H9 (cell line): Measurements from ENCODE around the gene GMPR. TPM values are rescaled to one million over a fixed set of nuclear protein-coding genes. Genes with fewer than 3 reads are reported as not detected.

Source experiments
- DNase-seq: peaks from one replicate; pipeline ENCODE4 v3.0.0-alpha.2; 2017
- H2AFZ ChIP-seq: one replicate; pipeline ENCODE4 v1.6.1; 2013; ENCODE audit warnings: mild to moderate bottlenecking, low read length, control low read depth, moderate library complexity
- H2AK5ac ChIP-seq: 2 replicates; pipeline ENCODE4 v1.6.1; 2013; ENCODE audit warnings: low read length, control low read depth, mixed read lengths; ENCODE audit not compliant: insufficient read length
- H2BK120ac ChIP-seq: one replicate; pipeline ENCODE4 v1.6.1; 2013; ENCODE audit warnings: low read depth, mild to moderate bottlenecking, low read length, control low read depth, inconsistent platforms; ENCODE audit not compliant: poor library complexity, severe bottlenecking
- H2BK12ac ChIP-seq: 2 replicates; pipeline ENCODE4 v1.6.1; 2013; ENCODE audit warnings: low read length, control low read depth, mixed read lengths, low read depth; ENCODE audit not compliant: insufficient read length
- H2BK15ac ChIP-seq: 2 replicates; pipeline ENCODE4 v1.6.1; 2013; ENCODE audit warnings: low read depth, low read length, control low read depth
- H2BK20ac ChIP-seq: one replicate; pipeline ENCODE4 v1.6.1; 2013; ENCODE audit warnings: low read depth, mild to moderate bottlenecking, low read length, control low read depth, inconsistent platforms; ENCODE audit not compliant: poor library complexity, severe bottlenecking
- H2BK5ac ChIP-seq: 2 replicates; pipeline ENCODE4 v1.6.1; 2013; ENCODE audit warnings: low read length, control low read depth, mixed read lengths; ENCODE audit not compliant: insufficient read length
- H3K14ac ChIP-seq: 2 replicates; pipeline ENCODE4 v1.6.1; 2013; ENCODE audit warnings: low read length, control low read depth; ENCODE audit not compliant: insufficient read depth
- H3K18ac ChIP-seq: 2 replicates; pipeline ENCODE4 v1.6.1; 2013; ENCODE audit warnings: low read depth, mild to moderate bottlenecking, mixed read lengths, low read length, control low read depth; ENCODE audit not compliant: insufficient read length
- H3K23ac ChIP-seq: 2 replicates; pipeline ENCODE4 v1.6.1; 2013; ENCODE audit warnings: low read length, control low read depth, mixed read lengths, low read depth; ENCODE audit not compliant: insufficient read length
- H3K23me2 ChIP-seq: 2 replicates; pipeline ENCODE4 v1.6.1; 2013; ENCODE audit warnings: low read depth, mild to moderate bottlenecking, mixed read lengths, low read length, control low read depth; ENCODE audit not compliant: insufficient read length, poor library complexity, severe bottlenecking
- H3K27ac ChIP-seq: 2 replicates; pipeline ENCODE4 v1.5.1; 2013; ENCODE audit warnings: low read length, control low read depth, mixed read lengths, low read depth; ENCODE audit not compliant: insufficient read length
- H3K27me3 ChIP-seq: 2 replicates; pipeline ENCODE4 v1.6.1; 2013; ENCODE audit warnings: low read length, control low read depth, inconsistent platforms; ENCODE audit not compliant: insufficient read depth
- H3K4ac ChIP-seq: 2 replicates; pipeline ENCODE4 v1.6.1; 2013; ENCODE audit warnings: low read depth, mild to moderate bottlenecking, control low read depth, inconsistent platforms, low read length, moderate library complexity
- H3K4me1 ChIP-seq: 2 replicates; pipeline ENCODE4 v1.6.1; 2013; ENCODE audit warnings: low read length, control low read depth, inconsistent platforms; ENCODE audit not compliant: insufficient read depth
- H3K4me2 ChIP-seq: 2 replicates; pipeline ENCODE4 v1.6.1; 2013; ENCODE audit warnings: low read length, control low read depth, mixed read lengths; ENCODE audit not compliant: insufficient read length, insufficient read depth
- H3K56ac ChIP-seq: 2 replicates; pipeline ENCODE4 v1.6.1; 2013; ENCODE audit warnings: low read depth, mild to moderate bottlenecking, mixed read lengths, low read length, control low read depth; ENCODE audit not compliant: insufficient read length
- H3K79me1 ChIP-seq: 2 replicates; pipeline ENCODE4 v1.6.1; 2013; ENCODE audit warnings: low read depth, mild to moderate bottlenecking, moderate library complexity, low read length, control low read depth, inconsistent platforms; ENCODE audit not compliant: insufficient read depth, poor library complexity, severe bottlenecking
- H3K79me2 ChIP-seq: 2 replicates; pipeline ENCODE4 v1.6.1; 2013; ENCODE audit warnings: low read length, control low read depth, inconsistent platforms; ENCODE audit not compliant: insufficient read depth
- H3K9ac ChIP-seq: 2 replicates; pipeline ENCODE4 v1.6.1; 2013; ENCODE audit warnings: low read length, control low read depth, mixed read lengths; ENCODE audit not compliant: insufficient read length; ENCODE audit errors: extremely low read depth
- H3K9me3 ChIP-seq: one replicate; pipeline ENCODE4 v1.6.1; 2013; ENCODE audit warnings: low read depth, low read length, inconsistent platforms; ENCODE audit not compliant: control insufficient read depth
- H3T11ph ChIP-seq: one replicate; pipeline ENCODE4 v1.6.1; 2013; ENCODE audit warnings: mild to moderate bottlenecking, low read length, control low read depth, inconsistent platforms
- H4K20me1 ChIP-seq: one replicate; pipeline ENCODE4 v1.6.1; 2013; ENCODE audit not compliant: control insufficient read depth, insufficient read length, insufficient read depth
- H4K5ac ChIP-seq: 2 replicates; pipeline ENCODE4 v1.6.1; 2013; ENCODE audit warnings: low read depth, mild to moderate bottlenecking, mixed read lengths, low read length, control low read depth; ENCODE audit not compliant: insufficient read length
- H4K8ac ChIP-seq: replicated peaks from 2 replicates; pipeline ENCODE4 v1.6.1; 2013; ENCODE audit warnings: low read length, control low read depth, mixed read lengths, low read depth; ENCODE audit not compliant: insufficient read length
- H4K91ac ChIP-seq: 2 replicates; pipeline ENCODE4 v1.6.1; 2013; ENCODE audit warnings: low read depth, mild to moderate bottlenecking, moderate library complexity, mixed read lengths, low read length, control low read depth; ENCODE audit not compliant: insufficient read length
- H3K27ac Mint-ChIP-seq, 3 experiments: 2 replicates in 2 of 3; 3 replicates in 1 of 3; pipeline ENCODE4 v1.8.0; 2020 to 2021; ENCODE audit warnings: mixed read lengths in 3 of 3, mild to moderate bottlenecking in 1 of 3, moderate library complexity in 1 of 3
- H3K27me3 Mint-ChIP-seq: 2 replicates; pipeline ENCODE4 v1.8.0; 2021; ENCODE audit warnings: low read depth, mild to moderate bottlenecking, moderate library complexity, mixed read lengths
- H3K36me3 Mint-ChIP-seq, 3 experiments: 2 replicates in 2 of 3; 3 replicates in 1 of 3; pipeline ENCODE4 v1.8.0; 2020 to 2021; ENCODE audit warnings: low read depth in 3 of 3, mixed read lengths in 3 of 3; ENCODE audit not compliant: insufficient read depth in 1 of 3
- H3K4me1 Mint-ChIP-seq, 2 experiments: 2 replicates each; pipeline ENCODE4 v1.8.0; 2020; ENCODE audit warnings: mixed read lengths in 2 of 2
- H3K4me3 Mint-ChIP-seq, 2 experiments: 2 replicates in 1 of 2; 3 replicates in 1 of 2; pipeline ENCODE4 v1.8.0; 2020 to 2021; ENCODE audit warnings: mild to moderate bottlenecking in 2 of 2, mixed read lengths in 2 of 2, moderate library complexity in 1 of 2
- H3K9me3 Mint-ChIP-seq, 2 experiments: 2 replicates in 1 of 2; 3 replicates in 1 of 2; pipeline ENCODE4 v1.8.0; 2020; ENCODE audit warnings: mild to moderate bottlenecking in 2 of 2, mixed read lengths in 2 of 2, moderate library complexity in 1 of 2
- CTCF ChIP-seq: fragments of 200-600 bp; sonication (generic); conservative IDR thresholded peaks from 3 replicates; pipeline ENCODE4 v1.8.0; 2021; ENCODE audit warnings: antibody characterized with exemption, mild to moderate bottlenecking
- WGBS: extraction: QIAGEN DNeasy Blood & Tissue Kit; methylation state at CpG from one replicate; pipeline ENCODE4 v1.1.7; 2013; ENCODE audit warnings: missing lambda C conversion rate, low lambda C conversion rate, mixed read lengths; ENCODE audit not compliant: insufficient read length; ENCODE audit errors: extremely low coverage; 5-methylcytosine and 5-hydroxymethylcytosine counted together
- total RNA-seq: library from RNA; stranded (reverse); gene quantifications from 2 replicates; pipeline ENCODE4 v1.2.1, GENCODE V29; 2021

The GMPR gene
- total RNA-seq, 1 experiment from 2014 or later, result 0.70 TPM

GRCh38 chr6:16205377-16206144, 32.8 kb upstream of the GMPR start:
- H3K27ac Mint-ChIP-seq, result no peak overlapping the region
- H3K27ac ChIP-seq, result no peak overlapping the region

More at GRCh38 chr6:16205377-16206144, 32.8 kb upstream of the GMPR start:
- Histone ChIP-seq H4K91ac (no peak overlapping the region), H2BK15ac (no peak overlapping the region), H3K23me2 (no peaks in the 10 kb centered on the region), H3K18ac (no peak overlapping the region), H3K9ac (no peak overlapping the region), H2BK5ac (no peak overlapping the region), H2BK120ac (no peak overlapping the region), H4K20me1 (no peaks in the 10 kb centered on the region), H3K79me2 (no peaks in the 10 kb centered on the region), H3K14ac (no peak overlapping the region), H3K79me1 (no peaks in the 10 kb centered on the region), H2BK12ac (no peak overlapping the region), H2BK20ac (no peak overlapping the region), H3K27me3 (no peaks in the 10 kb centered on the region), H3K9me3 (no peaks in the 10 kb centered on the region), H3K4ac (no peak overlapping the region), H2AK5ac (no peak overlapping the region), H4K8ac (no peak overlapping the region), H3K23ac (no peak overlapping the region), H2AFZ (no peak overlapping the region), H4K5ac (no peak overlapping the region), H3K56ac (no peak overlapping the region), H3T11ph (no peak overlapping the region), H3K4me1 (no peaks in the 10 kb centered on the region), H3K4me2 (no peak overlapping the region)
- TF ChIP-seq CTCF, result no peak
- H3K36me3 Mint-ChIP-seq, result no peaks in the 10 kb centered on the region
- no peak overlapping the region for H3K4me3 Mint-ChIP-seq
- peaks cover 6 to 8% of the 10 kb centered on the region in 2 experiments for H3K4me1 Mint-ChIP-seq
- H3K9me3 Mint-ChIP-seq, result no peaks in the 10 kb centered on the region; a peak in 1 of 5 replicates
- peaks cover 5% of the 10 kb centered on the region; the same call in 1 of the 2 replicates for H3K27me3 Mint-ChIP-seq
- no CpG with 5 or more reads among the region's 4 CpGs for WGBS
- no peak for DNase-seq
